HFF-Myc (cell line): Measurements from ENCODE around the gene FBLN2.

Experiments
- DNase-seq: peaks from one replicate; pipeline ENCODE4 v3.0.0-alpha.2; 2011; ENCODE audit warnings: low read depth; ENCODE audit errors: extremely low read depth
- H3K4me3 ChIP-seq: replicated peaks from 2 replicates; pipeline ENCODE4 v1.5.1; 2011; ENCODE audit warnings: low read depth, mild to moderate bottlenecking, control low read depth, low read length
- CTCF ChIP-seq: IDR thresholded peaks from 2 replicates; pipeline ENCODE4 v1.5.1; 2012; ENCODE audit warnings: mild to moderate bottlenecking, low read depth, low read length, control low read depth; ENCODE audit errors: missing control alignments

FBLN2 gene

GRCh38 chr3:13605555-13605954 is 56.6 kb downstream of the FBLN2 start:
- no peak for TF ChIP-seq CTCF
- DNase-seq = no peak
- H3K4me3 ChIP-seq = no peak overlapping the region

GRCh38 chr3:13607821-13608597 is 59.1 kb downstream of the FBLN2 start:
- TF ChIP-seq CTCF = no peak
- no peak overlapping the region for H3K4me3 ChIP-seq
- DNase-seq = no peak

- H3K4me3 ChIP-seq = no peak overlapping the region
- DNase-seq = no peak
- TF ChIP-seq CTCF = no peak
These were observed 60.2 kb downstream of the FBLN2 start for GRCh38 chr3:13608969-13609725.

- no peak for TF ChIP-seq CTCF
- no peak for DNase-seq
- no peak overlapping the region for H3K4me3 ChIP-seq
These were observed 61.2 kb downstream of the FBLN2 start for GRCh38 chr3:13610006-13610570.

GRCh38 chr3:13611221-13611620 is 62.3 kb downstream of the FBLN2 start:
- H3K4me3 ChIP-seq = no peak overlapping the region
- no peak for TF ChIP-seq CTCF
- DNase-seq = no peak

- H3K4me3 ChIP-seq = no peak overlapping the region
- no peak for TF ChIP-seq CTCF
- no peak for DNase-seq
These were observed 63.9 kb downstream of the FBLN2 start for GRCh38 chr3:13612829-13613228.
